ENCODE results near the gene GZMA.

GZMA gene

DNA sequence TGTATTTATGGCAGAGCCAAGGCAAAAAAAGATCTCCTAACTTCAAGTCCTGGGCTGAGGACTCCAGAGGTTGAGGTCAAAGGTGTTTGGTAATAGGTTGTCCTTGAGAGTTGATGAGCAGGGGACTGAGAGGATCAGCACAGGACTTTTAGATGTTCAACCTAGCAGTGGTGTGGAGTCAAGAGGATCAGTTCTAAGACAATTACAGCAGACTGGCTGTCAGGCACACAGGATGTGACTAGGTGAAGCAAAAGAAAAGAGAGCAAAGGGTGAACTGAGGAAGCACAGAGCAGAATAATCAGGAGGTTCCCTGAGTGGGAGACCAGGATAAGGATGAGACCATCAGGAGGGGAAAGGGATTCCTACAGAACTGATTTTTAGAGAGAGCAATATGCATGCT is 10.9 kb downstream of the GZMA start:
- DNase-seq: no peak

DNA sequence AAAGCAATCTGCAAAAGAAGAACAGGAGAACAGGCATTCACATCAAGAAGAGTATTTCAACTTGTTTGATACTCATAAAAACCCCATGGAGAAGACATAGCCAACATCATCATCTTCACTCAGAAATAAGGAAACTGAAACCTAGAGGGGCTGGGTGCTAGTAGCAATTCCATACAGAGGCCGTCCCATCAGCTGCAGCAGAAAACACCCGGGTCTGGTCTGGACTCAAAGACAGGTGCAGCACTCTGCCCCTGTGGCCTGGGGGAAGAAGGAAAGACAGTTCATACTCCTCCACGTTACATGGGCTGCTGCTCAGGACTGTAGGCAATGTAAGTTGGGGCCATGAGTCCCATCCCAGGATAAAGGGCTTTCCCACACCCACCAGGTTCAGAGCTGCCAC is 11.6 kb downstream of the GZMA start:
- no peak for DNase-seq

DNA sequence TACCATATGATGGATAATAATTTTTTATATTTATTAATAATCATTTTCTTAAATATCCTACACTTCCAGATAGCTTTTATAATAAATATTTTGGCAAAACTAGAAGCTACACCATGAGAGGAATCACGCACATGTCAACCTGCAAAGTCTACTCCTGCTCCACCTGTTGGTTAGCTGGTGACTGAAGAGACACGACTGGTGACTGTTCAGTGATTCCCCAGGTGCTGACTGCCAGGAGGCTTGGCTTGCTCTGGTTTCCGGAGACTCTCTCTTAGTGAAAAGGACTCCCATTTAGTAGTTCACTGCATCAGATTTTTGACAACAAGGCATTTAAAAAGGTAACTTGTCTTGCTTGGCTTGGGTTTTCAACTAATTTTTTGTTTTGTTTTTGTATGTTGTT is 20.9 kb downstream of the GZMA start:
- DNase-seq: no peak

DNA sequence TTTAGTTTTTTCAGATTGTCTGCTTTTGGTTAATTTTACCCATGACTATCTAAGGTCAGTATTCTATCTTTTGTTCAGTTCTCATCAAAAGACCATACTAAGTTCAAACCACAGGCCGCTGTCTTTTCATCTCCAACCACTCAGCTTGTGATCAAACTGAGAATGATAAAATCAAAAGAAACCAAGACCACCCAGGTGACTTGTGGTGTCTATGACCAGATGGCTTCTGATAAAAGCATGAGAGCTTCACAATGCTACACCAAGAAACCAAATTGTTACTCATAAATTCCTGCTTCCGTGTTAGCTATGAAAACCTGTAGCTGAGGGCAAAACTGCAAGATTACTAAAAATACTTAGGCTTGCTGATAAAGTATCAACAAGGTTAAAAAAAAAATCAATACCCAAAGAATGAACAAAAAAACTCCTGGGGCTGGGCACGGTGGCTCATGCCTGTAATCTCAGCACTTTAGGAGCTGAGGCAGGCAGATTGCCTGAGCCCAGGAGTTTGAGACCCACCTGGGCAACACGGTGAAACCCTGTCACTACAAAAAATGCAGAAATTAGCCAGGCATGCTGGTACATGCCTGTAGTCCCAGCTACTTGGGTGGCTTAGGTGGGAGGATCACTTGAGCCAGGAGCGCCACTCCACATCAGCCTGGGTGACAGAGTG is 31.7 kb downstream of the GZMA start:
- DNase-seq: no peak

DNA sequence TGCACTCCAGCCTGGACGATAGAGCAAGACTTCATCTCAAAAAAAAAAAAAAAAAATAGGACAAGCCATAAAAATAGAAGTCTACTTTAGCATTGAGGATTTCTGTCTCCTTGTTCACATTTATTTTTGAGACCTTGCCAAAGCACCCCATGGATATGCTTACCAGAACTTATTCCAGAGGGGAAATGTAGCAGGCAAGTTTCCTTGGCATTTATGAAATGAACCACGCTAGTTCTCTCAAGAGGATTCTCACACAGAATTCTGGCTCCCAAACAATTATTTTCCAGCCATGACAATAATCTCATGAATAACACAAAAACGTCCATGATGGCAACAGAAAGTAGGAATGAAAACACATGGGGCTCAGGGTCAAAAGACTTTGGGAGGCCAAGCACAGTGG is 34.1 kb downstream of the GZMA start:
- no peak for DNase-seq

DNA sequence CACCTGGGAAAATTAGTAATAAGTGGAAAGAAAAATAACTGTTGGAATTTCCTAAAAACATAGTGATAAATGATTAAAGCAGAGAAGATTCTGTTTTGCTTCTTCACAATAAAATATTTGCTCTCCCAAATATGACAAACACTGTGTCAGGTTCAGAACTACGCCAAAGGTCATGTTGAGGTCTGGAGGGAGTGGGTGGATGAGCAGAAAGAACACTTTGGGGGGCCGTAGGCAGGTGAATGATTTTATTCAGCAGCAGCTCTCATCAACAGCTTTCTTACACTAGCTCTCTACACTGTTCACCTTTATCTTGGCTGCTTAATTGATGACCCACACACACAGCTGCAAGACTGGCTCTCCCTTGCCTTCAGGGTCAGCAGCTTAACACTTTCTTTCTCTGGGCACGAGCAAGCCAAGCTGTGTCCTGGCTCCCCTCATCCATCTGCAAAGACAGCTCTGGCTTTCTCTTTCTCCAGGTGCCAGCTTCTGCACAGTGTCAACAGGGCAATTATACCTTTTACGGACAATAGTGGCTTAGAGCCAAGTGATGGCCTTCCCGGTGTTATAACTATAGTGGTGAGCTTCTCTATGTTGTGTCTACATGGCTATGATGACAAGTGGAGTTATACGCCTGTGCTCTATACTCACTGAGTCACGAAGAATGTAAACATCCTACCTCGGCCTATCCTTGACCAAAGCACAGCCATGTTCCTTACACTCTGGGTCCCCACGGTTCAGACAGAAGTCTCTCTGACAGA is 38.6 kb downstream of the GZMA start:
- DNase-seq: no peak

DNA sequence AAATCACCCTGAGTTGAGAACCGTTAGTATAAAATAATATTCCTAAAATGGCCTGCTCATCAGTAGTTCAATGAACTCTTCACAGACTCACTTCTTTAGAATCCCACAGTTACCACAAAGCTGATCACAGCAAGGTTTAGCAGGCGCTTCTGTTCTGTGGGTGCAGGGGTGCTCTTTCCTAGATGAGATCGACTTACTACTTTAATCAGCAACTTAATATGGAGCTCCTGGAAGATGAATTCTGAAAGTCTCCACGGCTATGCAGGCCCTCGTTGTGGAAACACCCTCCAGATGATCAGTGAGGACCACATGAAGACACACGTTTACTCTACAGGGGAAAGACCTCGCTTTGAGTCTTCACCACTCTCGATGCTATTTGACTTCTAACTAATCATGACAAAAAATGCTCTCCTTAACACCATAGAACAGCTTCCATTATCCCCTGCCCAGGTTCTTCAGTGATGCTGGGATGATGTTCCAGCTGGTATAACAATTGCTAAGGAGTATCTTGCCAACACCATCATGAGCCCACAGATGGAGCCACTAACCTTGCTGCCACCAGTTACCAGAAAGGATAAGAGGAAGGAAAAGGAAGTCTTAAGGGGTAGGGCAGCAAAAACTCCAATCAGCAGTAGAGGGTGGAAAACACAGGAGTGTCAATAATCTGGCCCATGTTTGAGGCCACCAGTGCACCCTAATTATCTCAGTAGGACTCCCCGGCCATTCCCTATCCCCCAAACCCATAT is 39.7 kb downstream of the GZMA start:
- no peak for DNase-seq

DNA sequence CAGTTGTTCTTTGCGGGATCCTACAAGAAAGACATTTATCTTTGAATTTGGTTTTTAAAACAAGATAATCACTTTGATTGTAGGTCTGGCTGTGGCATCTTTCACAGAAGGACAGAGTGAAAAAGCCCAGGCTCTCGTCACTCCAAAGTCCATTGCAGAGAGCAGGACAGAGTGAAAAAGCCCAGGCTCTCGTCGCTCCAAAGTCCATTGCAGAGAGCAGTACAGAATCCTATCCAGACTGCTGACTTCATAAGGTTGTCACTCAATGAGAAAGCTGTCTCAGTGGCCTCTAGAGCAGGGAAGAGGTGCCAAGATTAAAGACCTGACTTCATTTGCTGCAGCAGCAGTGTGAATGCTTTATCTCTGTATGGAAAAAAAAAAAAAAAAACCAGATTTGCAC is 41.2 kb downstream of the GZMA start:
- no peak for DNase-seq

DNA sequence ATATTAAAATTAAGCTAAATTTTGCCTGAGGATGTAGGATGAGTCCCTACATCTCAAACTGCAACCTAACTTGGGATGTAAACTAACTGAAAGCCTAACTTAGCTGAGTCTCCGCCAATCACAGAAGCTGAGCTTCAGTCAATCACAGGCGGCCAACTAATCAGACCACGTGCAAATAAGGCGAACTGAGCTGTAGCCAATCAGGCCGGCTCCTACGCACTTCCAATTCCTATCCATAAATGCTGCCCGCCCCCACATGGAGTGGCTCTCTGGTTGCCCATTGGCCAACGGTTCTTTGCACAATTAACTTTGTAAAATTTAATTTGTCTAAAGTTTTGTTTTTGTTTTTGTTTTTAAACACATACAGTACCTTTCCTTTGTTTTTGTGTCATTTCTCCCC is 43.6 kb downstream of the GZMA start:
- DNase-seq: no peak

DNA sequence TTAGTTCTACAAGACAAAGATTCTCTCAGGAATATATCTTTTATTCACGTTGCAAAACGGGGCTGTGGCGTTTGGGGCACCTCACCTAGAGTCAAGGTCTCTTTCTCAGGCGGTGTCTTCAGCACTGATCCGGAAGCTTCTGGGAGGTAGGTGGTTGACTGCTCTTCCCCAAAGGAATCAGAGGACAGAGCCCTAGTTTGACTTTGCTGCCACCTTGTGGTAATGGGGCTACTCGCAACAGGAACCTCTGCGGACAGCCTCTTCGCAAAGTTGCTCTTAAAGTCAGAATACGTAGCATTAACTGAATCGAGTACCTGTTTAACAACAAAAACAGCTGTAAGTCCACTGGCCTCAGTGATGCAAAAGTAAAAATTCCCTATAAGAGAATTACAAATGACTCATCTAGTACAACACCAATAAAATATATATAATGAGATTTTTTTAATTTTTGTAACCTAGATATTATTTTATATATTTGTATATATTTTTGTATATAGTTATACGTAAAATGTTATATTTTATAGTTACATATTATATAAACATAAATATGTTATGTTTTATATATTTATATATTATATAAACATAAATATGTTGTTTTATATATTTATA is 44.2 kb downstream of the GZMA start:
- peak; percentile 70 for DNase-seq

DNA sequence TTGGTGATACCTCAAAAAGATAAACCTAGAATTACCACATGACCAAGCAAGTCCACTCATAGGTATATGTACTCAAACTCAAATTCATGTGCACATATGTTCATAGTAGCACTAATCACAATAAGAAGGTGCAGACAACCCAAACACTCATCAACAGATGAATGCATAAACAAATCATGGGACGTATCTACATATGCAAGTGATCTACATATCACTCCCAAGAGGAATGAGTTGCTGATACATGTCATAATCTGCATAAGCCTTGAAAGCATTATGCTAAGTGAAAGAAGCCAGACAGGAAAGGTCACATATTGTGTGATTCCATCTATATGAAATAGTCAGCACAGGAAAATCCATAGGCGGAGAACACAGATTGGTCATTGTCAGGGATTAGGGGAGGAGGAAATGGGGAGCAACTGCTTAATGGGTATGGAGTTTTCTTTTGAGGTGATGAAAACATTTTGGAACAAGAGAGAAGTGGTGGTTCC is 46.9 kb downstream of the GZMA start:
- DNase-seq: no peak

DNA sequence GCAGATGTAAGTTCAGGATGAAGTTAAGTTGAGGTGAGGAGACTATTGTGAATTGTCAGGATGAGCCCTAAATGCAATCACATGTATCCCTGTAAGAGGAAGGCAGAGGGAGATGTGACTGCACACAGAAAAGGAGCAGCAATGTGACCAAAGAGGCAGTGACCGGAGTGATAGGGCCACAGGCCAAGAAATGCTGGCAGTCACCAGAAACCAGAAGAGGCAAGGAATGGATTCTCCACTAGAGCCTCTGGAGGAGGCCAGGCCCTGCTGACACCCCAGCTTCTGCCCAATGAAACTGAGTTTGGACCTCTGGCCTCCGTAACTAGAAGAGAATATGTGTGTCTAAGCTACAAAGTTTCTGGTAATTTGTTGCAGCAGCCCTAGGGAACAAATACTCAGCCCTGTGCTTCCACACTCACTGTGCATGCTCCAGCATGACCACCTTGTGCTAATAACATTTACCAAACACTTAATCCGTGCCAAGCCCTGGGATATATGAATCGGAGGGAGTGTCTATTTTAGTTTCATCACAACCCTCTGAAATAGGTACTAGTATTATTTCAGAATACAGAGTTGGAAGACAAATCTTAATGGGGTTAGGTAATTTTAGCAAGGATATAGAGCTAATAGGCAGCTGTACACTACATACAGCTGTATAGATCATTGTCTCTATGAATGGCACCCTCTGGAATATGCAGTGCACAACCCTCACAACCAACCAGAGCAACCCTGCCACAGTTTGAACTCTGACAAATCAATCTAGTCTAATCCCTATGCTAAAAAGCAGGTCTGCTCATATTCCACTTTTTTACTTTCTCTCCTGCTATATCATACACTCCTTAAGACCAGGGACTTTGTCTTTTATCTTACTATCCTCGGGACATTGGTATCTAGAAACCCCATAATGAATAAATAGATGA is 49.7 kb downstream of the GZMA start:
- DNase-seq: no peak

DNA sequence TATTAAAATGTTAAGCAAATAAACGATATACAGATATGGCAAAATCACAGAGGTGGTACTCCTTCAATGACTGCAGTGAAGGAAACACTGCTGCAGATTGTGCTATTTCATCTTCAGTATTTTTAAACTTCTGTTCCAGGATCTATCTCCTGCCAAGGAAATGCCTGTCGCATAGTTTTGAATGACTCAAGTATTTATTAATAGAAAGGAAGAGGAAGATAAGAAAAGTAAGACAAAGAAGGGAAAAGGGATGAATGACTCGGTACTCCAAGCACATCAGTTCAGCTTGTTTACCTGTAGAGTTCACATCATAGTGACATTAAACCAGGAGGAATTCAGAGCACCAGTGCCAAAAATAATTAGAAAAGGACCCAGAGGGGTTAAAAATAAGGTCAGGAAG is 52.4 kb downstream of the GZMA start:
- DNase-seq: no peak
